ENCODE measurements around the gene GRM8. TPM values are rescaled to one million over a fixed set of nuclear protein-coding genes. Genes with fewer than 3 reads are reported as not detected.

Gene GRM8
- total RNA-seq, 4 donors from 2014 or later = 1.0 to 5.0 TPM; not detected in 2

DNA sequence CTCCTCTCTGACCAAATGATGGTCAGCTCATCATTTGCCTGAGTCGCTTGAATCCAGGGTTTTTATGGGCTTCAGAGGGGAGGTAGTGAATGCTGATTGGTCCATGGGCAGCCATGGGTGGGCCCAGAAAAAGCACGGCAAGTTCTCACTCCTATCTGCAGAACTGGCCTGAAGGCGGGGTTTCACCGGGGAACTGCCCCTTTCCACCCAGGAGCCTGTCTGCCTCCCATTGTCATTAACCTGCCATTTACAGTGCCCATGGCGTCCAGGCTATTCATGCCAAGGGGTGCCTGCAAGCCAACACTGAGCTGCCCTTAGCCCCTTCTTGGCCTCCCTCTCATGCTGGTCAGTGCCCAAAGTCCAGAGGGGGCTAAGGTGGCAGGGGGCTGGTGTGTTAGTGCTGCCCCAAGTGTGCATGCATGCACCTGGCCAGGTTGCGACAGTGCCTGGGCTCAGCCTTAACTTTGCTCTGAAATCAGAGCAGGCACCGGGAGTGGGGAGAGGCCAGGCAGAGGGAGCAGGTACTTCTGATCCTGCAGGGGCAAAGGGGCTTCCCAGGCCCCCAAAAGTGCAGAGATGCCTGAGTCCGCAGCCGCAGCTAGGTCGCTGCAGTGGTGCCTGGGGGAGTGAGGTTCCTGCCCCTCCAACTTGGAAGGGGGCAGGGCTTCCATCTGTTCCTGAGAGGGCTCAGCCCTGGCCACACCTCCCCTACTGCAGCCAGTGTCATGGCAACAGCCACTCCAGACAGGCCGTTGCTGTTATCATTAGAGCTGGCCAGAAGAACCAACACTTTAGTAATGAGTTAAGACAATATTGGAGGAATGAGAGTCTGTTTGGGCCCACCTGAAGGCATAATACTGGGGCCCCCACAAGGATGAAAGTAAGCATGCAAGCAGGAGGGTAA, 561.6 kb downstream of the GRM8 start:
- H3K4me1 ChIP-seq = no peaks in the 10 kb centered on the region
- DNase-seq = no peak
- no peak overlapping the region for H3K4me3 ChIP-seq
- no peaks in the 10 kb centered on the region for H3K27me3 ChIP-seq
- no peaks in the 10 kb centered on the region for H3K36me3 ChIP-seq
- no peak for TF ChIP-seq POLR2A (IDR thresholded peaks at IDR 0.05)
- TF ChIP-seq, protein P1, sequence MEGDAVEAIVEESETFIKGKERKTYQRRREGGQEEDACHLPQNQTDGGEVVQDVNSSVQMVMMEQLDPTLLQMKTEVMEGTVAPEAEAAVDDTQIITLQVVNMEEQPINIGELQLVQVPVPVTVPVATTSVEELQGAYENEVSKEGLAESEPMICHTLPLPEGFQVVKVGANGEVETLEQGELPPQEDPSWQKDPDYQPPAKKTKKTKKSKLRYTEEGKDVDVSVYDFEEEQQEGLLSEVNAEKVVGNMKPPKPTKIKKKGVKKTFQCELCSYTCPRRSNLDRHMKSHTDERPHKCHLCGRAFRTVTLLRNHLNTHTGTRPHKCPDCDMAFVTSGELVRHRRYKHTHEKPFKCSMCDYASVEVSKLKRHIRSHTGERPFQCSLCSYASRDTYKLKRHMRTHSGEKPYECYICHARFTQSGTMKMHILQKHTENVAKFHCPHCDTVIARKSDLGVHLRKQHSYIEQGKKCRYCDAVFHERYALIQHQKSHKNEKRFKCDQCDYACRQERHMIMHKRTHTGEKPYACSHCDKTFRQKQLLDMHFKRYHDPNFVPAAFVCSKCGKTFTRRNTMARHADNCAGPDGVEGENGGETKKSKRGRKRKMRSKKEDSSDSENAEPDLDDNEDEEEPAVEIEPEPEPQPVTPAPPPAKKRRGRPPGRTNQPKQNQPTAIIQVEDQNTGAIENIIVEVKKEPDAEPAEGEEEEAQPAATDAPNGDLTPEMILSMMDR (IDR thresholded peaks at IDR 0.05) = no peak
- H3K9me3 ChIP-seq = no peaks in the 10 kb centered on the region
- no peak overlapping the region for H3K27ac ChIP-seq

DNA sequence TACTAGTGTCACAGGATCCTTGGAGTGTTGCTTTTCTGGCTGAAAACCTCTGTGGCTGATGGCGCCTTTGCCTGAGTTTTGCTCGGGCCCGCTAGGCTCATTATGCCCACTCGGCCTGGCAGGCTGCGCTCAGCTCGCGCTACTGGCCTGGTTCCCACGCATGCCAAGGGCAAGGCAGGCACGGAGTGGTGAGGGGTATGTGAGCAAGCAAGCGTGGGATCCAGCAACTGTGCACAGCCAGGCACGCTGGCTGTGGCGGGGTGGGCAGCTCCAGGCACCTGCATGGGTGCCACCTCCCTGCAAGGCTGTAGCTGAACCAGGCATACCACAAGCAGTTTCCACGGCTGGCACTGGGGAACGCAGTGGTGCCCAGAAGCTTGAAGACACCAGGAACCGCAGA, 562.6 kb downstream of the GRM8 start:
- Histone ChIP-seq H3K9me3 (no peaks in the 10 kb centered on the region), H3K27me3 (no peaks in the 10 kb centered on the region), H3K36me3 (no peaks in the 10 kb centered on the region), H3K4me3 (no peak overlapping the region), H3K4me1 (no peaks in the 10 kb centered on the region), H3K27ac (no peak overlapping the region)
- no peak for DNase-seq
- TF ChIP-seq, protein P1 (IDR thresholded peaks at IDR 0.05) = no peak
- no peak for TF ChIP-seq POLR2A (IDR thresholded peaks at IDR 0.05)

DNA sequence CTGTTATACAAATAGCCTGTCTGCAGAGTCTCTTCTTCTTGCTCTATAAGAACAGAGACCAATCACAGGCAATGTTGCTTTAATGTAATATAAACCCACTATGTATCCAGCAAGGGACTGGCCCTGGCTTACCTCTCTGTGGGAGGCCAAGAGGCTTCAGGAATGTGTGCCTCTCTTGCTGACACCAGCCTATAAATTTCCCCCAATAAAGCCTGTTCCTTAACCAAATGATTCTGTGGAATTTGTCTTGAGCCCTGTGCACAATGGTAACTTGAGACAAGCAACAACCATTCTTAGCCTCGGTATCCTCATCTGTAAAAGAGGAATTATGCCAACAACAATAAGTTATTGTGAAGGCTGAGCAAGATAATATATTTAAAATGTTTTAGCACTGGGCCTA, 563.7 kb downstream of the GRM8 start:
- H3K36me3 ChIP-seq = no peaks in the 10 kb centered on the region
- TF ChIP-seq POLR2A (IDR thresholded peaks at IDR 0.05) = no peak
- TF ChIP-seq, protein P1 (IDR thresholded peaks at IDR 0.05) = no peak
- H3K27ac ChIP-seq = no peak overlapping the region
- no peaks in the 10 kb centered on the region for H3K9me3 ChIP-seq
- no peak overlapping the region for H3K4me3 ChIP-seq
- DNase-seq = no peak
- no peaks in the 10 kb centered on the region for H3K4me1 ChIP-seq
- no peaks in the 10 kb centered on the region for H3K27me3 ChIP-seq

DNA sequence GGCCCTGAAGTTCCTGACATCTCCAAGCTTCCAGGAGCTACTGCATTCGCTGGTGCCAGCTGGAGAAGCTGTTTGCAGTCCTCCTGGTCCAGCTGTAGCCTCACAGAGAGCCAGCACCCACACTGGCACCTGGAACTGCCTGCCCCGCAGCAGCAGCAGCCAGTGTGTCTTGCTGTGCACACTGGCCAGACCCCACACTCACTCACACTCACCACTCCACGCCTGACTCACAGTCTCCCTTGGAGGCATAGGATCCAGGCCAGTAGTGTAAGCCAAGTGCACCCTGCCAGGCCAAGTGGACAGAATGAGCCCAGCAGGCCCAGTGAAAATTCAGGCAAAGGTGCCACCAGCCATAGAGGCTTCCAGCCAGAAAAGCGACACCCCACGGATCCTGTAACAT, 566.3 kb downstream of the GRM8 start:
- no peak overlapping the region for H3K4me3 ChIP-seq
- no peak overlapping the region for H3K27ac ChIP-seq
- H3K9me3 ChIP-seq = no peaks in the 10 kb centered on the region
- no peaks in the 10 kb centered on the region for H3K36me3 ChIP-seq
- DNase-seq = no peak
- H3K27me3 ChIP-seq = no peaks in the 10 kb centered on the region
- no peak for TF ChIP-seq POLR2A (IDR thresholded peaks at IDR 0.05)
- TF ChIP-seq, protein P1 (IDR thresholded peaks at IDR 0.05) = no peak
- no peaks in the 10 kb centered on the region for H3K4me1 ChIP-seq

DNA sequence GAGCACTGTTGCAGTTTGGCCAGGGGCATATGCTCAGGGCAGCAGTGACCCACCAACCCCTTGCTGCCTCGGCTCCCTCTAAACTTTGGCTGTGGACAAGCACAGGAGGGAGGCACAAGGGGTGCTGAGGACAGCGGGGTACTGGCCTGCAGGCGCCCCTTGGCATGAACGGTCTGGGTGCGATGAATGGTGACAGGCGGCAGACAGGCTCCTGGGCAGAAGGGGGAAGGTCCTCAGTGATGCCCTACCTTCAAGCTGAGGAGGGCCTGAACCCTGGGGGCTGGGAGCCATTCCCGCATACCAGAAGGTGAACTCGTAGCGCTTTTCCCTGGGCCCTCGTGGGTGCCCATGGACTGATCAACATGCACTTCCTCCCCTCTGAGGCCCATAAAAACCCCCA, 567.1 kb downstream of the GRM8 start:
- H3K9me3 ChIP-seq = no peaks in the 10 kb centered on the region
- no peak for DNase-seq
- TF ChIP-seq, protein P1 (IDR thresholded peaks at IDR 0.05) = no peak
- no peak for TF ChIP-seq POLR2A (IDR thresholded peaks at IDR 0.05)

More for the DNA sequence above, 567.1 kb downstream of the GRM8 start:
- no peaks in the 10 kb centered on the region for H3K36me3 ChIP-seq
- no peaks in the 10 kb centered on the region for H3K27me3 ChIP-seq
- H3K4me1 ChIP-seq = no peaks in the 10 kb centered on the region
- no peak overlapping the region for H3K4me3 ChIP-seq
- H3K27ac ChIP-seq = no peak overlapping the region
